PC-9 (cell line): Measurements from ENCODE around the gene NKAPL. TPM values are rescaled to one million over a fixed set of nuclear protein-coding genes. Genes with fewer than 3 reads are reported as not detected.

ENCODE experiments used
- Bru-seq: library from RNA; stranded (reverse); fragments of 400-500 nt; gene quantifications from one replicate; lab custom pipeline; 2021; lab: Mats Ljungman, UMichigan
- BruChase-seq, 2 experiments: library from RNA; stranded (reverse); fragments of 400-500 nt; gene quantifications; one replicate each; lab custom pipeline; 2021; lab: Mats Ljungman, UMichigan
- BruUV-seq: library from RNA; stranded (reverse); fragments of 400-500 nt; replicated peaks from 2 replicates; lab custom pipeline; 2021; lab: Mats Ljungman, UMichigan
- CTCF ChIA-PET: fragments of 300-600 bp; sonication (Branson Sonifier 250); formaldehyde crosslinking; loops from one replicate; lab custom pipeline; 2022; ENCODE audit warnings: antibody characterized with exemption; lab: Charles Lee
- POLR2A ChIA-PET: fragments of 300-600 bp; sonication (Branson Sonifier 250); formaldehyde crosslinking; loops from one replicate; lab custom pipeline; 2022; ENCODE audit warnings: antibody characterized with exemption; ENCODE audit not compliant: unreplicated experiment; lab: Charles Lee
- DNase-seq, 2 experiments: peaks; one replicate each; pipeline versions ENCODE4 v3.0.0 to v3.0.0-alpha.2; 2015 to 2022; ENCODE audit warnings: mixed read lengths in 1 of 2
- H2AFZ ChIP-seq: fragments of 200-600 bp; sonication (generic); 2 replicates; pipeline ENCODE4 v1.8.1; 2017; ENCODE audit warnings: antibody characterized with exemption
- H3F3A ChIP-seq: fragments of 200-600 bp; sonication (generic); 2 replicates; pipeline ENCODE4 v1.8.1; 2017; ENCODE audit warnings: antibody characterized with exemption, mild to moderate bottlenecking, low read depth; ENCODE audit not compliant: insufficient read depth
- H3K27ac ChIP-seq: fragments of 200-600 bp; sonication (generic); 2 replicates; pipeline ENCODE4 v1.6.1; 2016; ENCODE audit warnings: mixed run types
- H3K27me3 ChIP-seq: fragments of 200-600 bp; sonication (generic); 2 replicates; pipeline ENCODE4 v1.6.1; 2016; ENCODE audit warnings: low read depth, mixed run types; ENCODE audit not compliant: insufficient read depth
- H3K36me3 ChIP-seq: fragments of 200-600 bp; sonication (generic); 2 replicates; pipeline ENCODE4 v1.6.1; 2016; ENCODE audit warnings: low read depth, mixed run types
- H3K4me1 ChIP-seq: fragments of 200-600 bp; sonication (generic); replicated peaks from 2 replicates; pipeline ENCODE4 v1.6.1; 2016; ENCODE audit warnings: mixed run types; ENCODE audit not compliant: insufficient read depth
- H3K4me2 ChIP-seq: fragments of 200-600 bp; sonication (generic); 2 replicates; pipeline ENCODE4 v1.6.1; 2017; ENCODE audit warnings: mixed run types
- H3K4me3 ChIP-seq: fragments of 200-600 bp; sonication (generic); 2 replicates; pipeline ENCODE4 v1.6.1; 2016; ENCODE audit warnings: mixed run types
- H3K79me2 ChIP-seq: fragments of 200-600 bp; sonication (generic); 2 replicates; pipeline ENCODE4 v1.6.1; 2017; ENCODE audit warnings: low read depth, mixed run types
- H3K9me2 ChIP-seq: fragments of 200-600 bp; sonication (generic); 2 replicates; pipeline ENCODE4 v1.8.1; 2017; ENCODE audit warnings: mild to moderate bottlenecking; ENCODE audit not compliant: insufficient read depth
- H3K9me3 ChIP-seq: fragments of 200-600 bp; sonication (generic); 2 replicates; pipeline ENCODE4 v1.8.1; 2016; ENCODE audit warnings: low read depth; ENCODE audit not compliant: insufficient read depth
- H4K20me1 ChIP-seq: fragments of 200-600 bp; sonication (generic); 2 replicates; pipeline ENCODE4 v1.8.1; 2017; ENCODE audit not compliant: insufficient read depth
- EZH2 ChIP-seq: fragments of 200-600 bp; sonication (generic); IDR thresholded peaks from 2 replicates; pipeline ENCODE4 v1.8.0; 2017; ENCODE audit warnings: antibody characterized with exemption, low read depth
- intact Hi-C: fragments of 100-400 bp; cut with micrococcal nuclease; formaldehyde crosslinking; loops from one replicate; pipeline ENCODE4 v1.10.0; 2022; ENCODE audit not compliant: unreplicated experiment
- long read RNA-seq: library from polyadenylated mRNA; stranded (forward); transcript quantifications from one replicate; pipeline ENCODE4 v2.0.0, GENCODE V29; 2022
- total RNA-seq: library from RNA; stranded (reverse); gene quantifications from 2 replicates; pipeline ENCODE4 v1.2.3, GENCODE V29; 2021
- TF ChIP-seq, protein P1 (sequence below): fragments of 200-600 bp; sonication (generic); conservative IDR thresholded peaks from 2 replicates; pipeline ENCODE4 v1.6.1; 2017; ENCODE audit warnings: mixed run types, antibody characterized with exemption, mild to moderate bottlenecking, moderate library complexity

NKAPL gene
- not detected in 2 replicates for total RNA-seq
- percentile 17 among the genes with signal in this experiment for Bru-seq, nascent RNA
- BruChase-seq, experiment 1, labeled RNA remaining after a 2-hour chase, result percentile 31 among the genes with signal in this experiment
- BruChase-seq, experiment 2, labeled RNA remaining after a 6-hour chase, result percentile 22 among the genes with signal in this experiment
- long read RNA-seq, result 0 reads

DNA sequence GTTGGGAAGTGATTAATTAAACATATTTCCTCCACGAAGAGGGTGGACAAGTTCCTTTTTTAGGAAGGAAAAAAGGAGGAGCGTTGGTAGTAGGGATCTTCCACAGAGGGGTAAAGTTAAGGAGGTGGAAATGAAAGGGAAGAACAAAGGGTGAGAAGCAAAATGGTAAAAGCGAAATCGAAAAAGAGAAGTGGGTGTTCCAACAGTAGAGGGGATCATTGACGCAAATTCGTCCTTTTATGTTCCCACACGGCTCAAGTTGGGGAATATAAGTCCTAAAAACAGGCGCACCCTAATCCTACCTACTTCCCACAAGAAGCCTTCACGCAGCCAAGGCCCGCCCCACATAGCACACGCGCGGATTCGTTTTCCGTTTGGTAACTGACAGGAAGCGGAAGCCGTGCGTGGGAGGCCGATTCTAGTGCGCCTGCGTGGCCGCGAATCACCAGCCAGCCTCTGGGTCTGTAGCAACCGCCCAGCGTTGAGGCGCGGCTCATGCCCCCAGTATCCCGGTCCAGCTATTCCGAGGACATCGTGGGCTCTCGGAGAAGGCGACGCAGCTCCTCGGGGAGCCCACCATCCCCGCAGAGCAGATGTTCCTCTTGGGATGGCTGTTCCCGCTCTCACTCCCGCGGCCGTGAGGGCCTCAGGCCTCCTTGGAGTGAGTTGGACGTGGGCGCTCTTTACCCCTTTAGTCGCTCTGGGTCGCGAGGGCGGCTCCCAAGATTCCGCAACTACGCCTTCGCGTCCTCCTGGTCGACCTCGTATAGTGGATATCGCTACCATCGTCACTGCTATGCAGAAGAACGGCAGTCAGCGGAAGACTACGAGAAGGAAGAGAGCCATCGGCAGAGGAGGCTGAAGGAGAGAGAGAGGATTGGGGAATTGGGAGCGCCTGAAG, at the start of gene NKAPL:
Gene NKAPL, plus strand, starts transcription at position 421 of the 901 bp plus-strand sequence. Its CDS starts 75 bp downstream, at position 496.
- no peak for DNase-seq
- no peaks in the 10 kb centered on the region for H3K27me3 ChIP-seq
- H3K4me1 ChIP-seq, result no peaks in the 10 kb centered on the region
- H3K4me2 ChIP-seq, result no peak within 1 kb of the TSS
- no peaks in the 10 kb centered on the region for H3K79me2 ChIP-seq
- H3K36me3 ChIP-seq, result no peaks in the 10 kb centered on the region
- H3K27ac ChIP-seq, result no peak within 1 kb of the TSS
- 0 out of 2 replicates have a peak within 1 kb of the TSS, but pooled peaks have one; percentile 43 for H2AFZ ChIP-seq
- ChIA-PET POLR2A (no interaction called here), CTCF (no interaction called here)
- H3K9me2 ChIP-seq, result no peaks in the 10 kb centered on the region; the same call in 1 of the 2 replicates
- TF ChIP-seq EZH2, result no peak
- TF ChIP-seq, protein P1, sequence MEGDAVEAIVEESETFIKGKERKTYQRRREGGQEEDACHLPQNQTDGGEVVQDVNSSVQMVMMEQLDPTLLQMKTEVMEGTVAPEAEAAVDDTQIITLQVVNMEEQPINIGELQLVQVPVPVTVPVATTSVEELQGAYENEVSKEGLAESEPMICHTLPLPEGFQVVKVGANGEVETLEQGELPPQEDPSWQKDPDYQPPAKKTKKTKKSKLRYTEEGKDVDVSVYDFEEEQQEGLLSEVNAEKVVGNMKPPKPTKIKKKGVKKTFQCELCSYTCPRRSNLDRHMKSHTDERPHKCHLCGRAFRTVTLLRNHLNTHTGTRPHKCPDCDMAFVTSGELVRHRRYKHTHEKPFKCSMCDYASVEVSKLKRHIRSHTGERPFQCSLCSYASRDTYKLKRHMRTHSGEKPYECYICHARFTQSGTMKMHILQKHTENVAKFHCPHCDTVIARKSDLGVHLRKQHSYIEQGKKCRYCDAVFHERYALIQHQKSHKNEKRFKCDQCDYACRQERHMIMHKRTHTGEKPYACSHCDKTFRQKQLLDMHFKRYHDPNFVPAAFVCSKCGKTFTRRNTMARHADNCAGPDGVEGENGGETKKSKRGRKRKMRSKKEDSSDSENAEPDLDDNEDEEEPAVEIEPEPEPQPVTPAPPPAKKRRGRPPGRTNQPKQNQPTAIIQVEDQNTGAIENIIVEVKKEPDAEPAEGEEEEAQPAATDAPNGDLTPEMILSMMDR, result no peak
- no peaks in the 10 kb centered on the region for H3K9me3 ChIP-seq
- no peak within 1 kb of the TSS for H3K4me3 ChIP-seq
- no peaks in the 10 kb centered on the region for H4K20me1 ChIP-seq
- no peaks in the 10 kb centered on the region for H3F3A ChIP-seq
- BruUV-seq, result no TSS peak
- intact Hi-C loops, result no loop called here

DNA sequence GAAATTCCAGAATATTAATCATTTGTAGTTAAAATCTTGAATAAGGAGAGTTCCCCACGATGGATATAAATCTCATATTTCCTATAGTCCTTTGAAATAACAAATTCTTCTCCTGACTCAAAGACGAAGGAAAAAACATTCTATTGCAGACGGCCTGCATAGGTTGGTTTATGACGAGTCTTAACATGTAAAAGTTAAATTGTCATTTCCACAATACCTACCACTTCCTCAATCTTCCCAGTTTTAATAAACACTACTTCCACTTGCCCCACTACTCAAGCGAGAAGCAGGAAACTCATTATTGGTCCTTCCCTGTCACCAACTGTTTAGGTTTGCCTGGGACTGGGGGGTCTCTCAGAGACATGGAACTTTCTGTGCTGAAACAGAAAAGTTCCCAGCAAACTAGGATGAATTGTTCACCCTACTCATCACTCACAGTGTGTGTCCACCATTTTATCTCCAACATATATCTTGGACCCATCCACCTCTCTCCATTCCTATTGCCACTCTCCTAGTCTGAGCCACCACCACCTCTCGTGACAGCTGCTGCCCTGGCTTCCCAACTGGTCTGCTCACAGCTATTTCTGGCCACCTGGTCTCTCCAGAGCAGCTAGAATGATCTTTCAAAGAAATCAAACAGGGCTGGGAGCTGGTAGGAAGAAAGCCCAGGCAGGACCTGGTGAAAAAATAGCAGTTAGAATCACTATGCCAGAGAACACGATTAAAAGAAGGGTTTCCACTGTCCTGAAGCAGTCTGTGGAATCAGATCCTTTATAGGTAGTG, 49.2 kb upstream of the NKAPL start:
- H3K9me3 ChIP-seq, result no peaks in the 10 kb centered on the region
- H3K79me2 ChIP-seq, result no peaks in the 10 kb centered on the region
- no peak for DNase-seq
- no peaks in the 10 kb centered on the region for H3K9me2 ChIP-seq
- H3K36me3 ChIP-seq, result no peaks in the 10 kb centered on the region
- peaks cover 25% of the 10 kb centered on the region for H3F3A ChIP-seq
- peaks cover 21% of the 10 kb centered on the region for H3K4me1 ChIP-seq
- H3K4me2 ChIP-seq, result no peak overlapping the region
- H2AFZ ChIP-seq, result 0 out of 2 replicates have a peak overlapping the region, but pooled peaks have one; percentile 53
- CTCF ChIA-PET, result no interaction called here
- no peak overlapping the region for H3K27ac ChIP-seq
- no peaks in the 10 kb centered on the region for H4K20me1 ChIP-seq
- TF ChIP-seq, protein P1, result no peak
- no peak for TF ChIP-seq EZH2
- POLR2A ChIA-PET, result interaction anchor here (0.6 kb wide), 1 partner anchor 198 kb away, joined by 4 read pairs; no protein-coding TSS in a partner anchor
- intact Hi-C loops, result loop anchor here (5.0 to 10.0 kb wide), 2 partner anchors 48 to 375 kb away; a partner anchor contains a TSS
- BruUV-seq, result no TSS peak
- H3K27me3 ChIP-seq, result peaks cover 13% of the 10 kb centered on the region
- H3K4me3 ChIP-seq, result no peak overlapping the region
